ENCODE results near the gene DNASE1L2. TPM values are rescaled to one million over a fixed set of nuclear protein-coding genes. Genes with fewer than 3 reads are reported as not detected.

Gene DNASE1L2
- total and polyA plus RNA-seq, 11 donors = 0.12 to 0.51 (median 0.34) TPM; not detected in 2

DNA sequence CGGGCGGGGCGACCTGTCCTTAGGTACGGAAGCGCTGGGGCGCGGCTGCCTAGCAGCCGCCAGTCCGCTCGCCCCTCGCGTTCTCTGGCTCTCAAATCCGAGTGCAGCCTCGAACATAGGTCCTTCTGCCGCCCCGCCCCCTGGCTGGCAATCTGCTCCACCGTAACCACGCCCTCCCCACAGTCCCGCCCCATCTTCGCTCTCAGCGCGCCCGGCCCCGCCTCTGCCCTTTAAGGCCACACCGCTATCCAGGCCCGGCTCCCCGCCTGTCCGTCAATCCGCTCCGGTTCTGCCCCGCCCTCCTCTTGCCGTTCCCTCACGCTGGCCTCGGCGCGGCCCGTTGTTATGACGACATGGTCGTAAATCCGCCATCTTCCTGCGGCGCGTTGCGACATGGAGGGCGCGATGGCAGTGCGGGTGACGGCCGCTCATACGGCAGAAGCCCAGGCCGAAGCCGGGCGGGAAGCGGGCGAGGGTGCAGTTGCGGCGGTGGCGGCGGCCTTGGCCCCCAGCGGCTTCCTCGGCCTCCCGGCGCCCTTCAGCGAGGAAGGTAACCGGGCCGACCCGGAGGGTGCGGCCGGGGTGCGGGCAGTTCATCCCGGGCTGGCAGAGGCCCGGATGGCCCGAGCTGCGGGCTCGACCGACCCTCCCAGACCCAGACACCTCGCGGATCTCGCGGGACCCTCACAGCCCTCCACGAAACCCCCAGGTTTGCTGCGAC, 12.9 kb upstream of the DNASE1L2 start, which contains the start of gene E4F1:
Gene E4F1 (plus strand): TSS at position 371 of the 721 bp plus-strand sequence. CDS start 23 bp downstream, at position 394.
- Histone ChIP-seq H3K27ac (peak within 1 kb of the TSS in 11 of 12 donors; percentile 72 to 94 (median 86)), H3K36me3 (peaks cover 0 to 19% (median 2%) of the 10 kb centered on the region in 9 donors), H3K27me3 (no peaks in the 10 kb centered on the region), H3K4me1 (peaks cover 0 to 31% (median 17%) of the 10 kb centered on the region in 12 donors), H3K9me3 (no peaks in the 10 kb centered on the region), H3K4me3 (peak within 1 kb of the TSS; percentile 66 to 100 (median 90))
- 0 to 1% (median 1%) methylated on average over 29 to 82 of the region's 82 CpGs for WGBS, 4 donors
- ATAC-seq (peak; percentile 99 to 100 (median 99)), DNase-seq (peak; percentile 99 to 100 (median 100))
- intact Hi-C loops (cut with DNase I) = no loop called here
- TF ChIP-seq POLR2A (IDR thresholded peaks at IDR 0.05) = peak; percentile 39 to 96
- TF ChIP-seq, protein P1, sequence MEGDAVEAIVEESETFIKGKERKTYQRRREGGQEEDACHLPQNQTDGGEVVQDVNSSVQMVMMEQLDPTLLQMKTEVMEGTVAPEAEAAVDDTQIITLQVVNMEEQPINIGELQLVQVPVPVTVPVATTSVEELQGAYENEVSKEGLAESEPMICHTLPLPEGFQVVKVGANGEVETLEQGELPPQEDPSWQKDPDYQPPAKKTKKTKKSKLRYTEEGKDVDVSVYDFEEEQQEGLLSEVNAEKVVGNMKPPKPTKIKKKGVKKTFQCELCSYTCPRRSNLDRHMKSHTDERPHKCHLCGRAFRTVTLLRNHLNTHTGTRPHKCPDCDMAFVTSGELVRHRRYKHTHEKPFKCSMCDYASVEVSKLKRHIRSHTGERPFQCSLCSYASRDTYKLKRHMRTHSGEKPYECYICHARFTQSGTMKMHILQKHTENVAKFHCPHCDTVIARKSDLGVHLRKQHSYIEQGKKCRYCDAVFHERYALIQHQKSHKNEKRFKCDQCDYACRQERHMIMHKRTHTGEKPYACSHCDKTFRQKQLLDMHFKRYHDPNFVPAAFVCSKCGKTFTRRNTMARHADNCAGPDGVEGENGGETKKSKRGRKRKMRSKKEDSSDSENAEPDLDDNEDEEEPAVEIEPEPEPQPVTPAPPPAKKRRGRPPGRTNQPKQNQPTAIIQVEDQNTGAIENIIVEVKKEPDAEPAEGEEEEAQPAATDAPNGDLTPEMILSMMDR (IDR thresholded peaks at IDR 0.05) = peak in 5 of 12 donors; percentile 7 to 39 (median 16)

DNA sequence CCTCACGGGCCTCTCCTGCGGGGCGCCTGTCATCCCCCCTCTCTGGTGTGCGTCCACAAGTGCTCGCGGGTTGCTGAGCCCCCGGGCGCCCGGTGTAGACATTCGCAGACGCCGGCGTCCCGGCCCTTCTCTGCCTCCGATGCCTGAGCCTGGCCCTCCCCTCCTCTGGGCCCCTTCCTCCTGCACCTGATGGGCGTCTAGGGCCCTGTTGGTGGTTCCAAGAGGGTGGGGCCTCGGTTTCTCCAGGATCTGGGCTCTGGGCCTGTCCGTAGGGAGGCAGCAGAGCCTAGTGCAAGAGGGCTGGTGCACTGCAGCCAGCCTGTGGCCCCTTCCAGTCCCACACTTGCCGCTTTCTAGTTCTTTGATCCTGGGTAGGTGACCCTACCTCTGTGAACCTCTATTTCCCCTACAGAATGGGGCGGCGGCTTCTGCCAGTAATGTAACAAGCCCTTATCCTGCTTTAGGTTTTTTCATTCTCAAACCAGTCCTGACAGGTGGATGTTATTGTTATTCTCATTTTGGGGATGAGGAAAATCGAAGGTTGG, 12.2 kb upstream of the DNASE1L2 start:
- H3K4me3 ChIP-seq = peak overlapping the region; percentile 66 to 100 (median 90)

DNA sequence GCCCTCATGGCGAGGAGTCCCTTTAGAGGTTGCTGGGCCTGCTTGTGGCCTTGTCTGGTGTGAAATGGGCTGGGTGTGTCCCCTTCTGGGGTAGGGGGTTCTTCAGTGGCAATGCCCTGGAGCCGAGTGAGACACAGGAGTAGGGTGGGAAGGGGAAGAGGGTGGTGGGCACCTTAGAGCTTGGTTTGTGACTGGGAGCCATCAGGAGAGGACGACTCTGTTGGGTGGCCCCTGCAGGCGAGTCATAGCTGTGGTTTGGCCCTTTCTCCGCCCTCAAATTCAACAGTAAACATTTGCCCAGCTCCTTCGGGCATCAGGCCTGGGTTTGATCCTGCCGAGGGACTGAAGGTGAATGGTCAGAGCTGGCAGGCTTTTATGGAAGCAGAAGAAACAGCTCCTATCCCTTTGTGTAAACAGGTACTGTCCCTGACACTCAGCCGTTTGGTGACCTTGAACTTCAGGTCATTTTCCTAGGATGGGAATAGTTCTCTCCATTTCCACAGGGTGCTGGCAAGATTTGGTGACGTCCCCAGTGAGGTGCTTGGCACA, 9.9 kb upstream of the DNASE1L2 start:
- no peak overlapping the region for H3K4me3 ChIP-seq
- WGBS, 4 donors = 61 to 71% (median 67%) methylated on average over 9 of the region's 9 CpGs
- DNase-seq = no peak
- H3K27ac ChIP-seq = peak overlapping the region in 1 of 12 donors; percentile 22
- H3K9me3 ChIP-seq = no peaks in the 10 kb centered on the region
- intact Hi-C loops (cut with DNase I) = loop anchor here in 1 of 10 donors (2.0 kb wide), 1 partner anchor 22 kb away; no protein-coding TSS in a partner anchor
- H3K4me1 ChIP-seq = peaks cover 0 to 31% (median 17%) of the 10 kb centered on the region in 12 donors
- H3K27me3 ChIP-seq = no peaks in the 10 kb centered on the region
- H3K36me3 ChIP-seq = peaks cover 4 to 46% (median 31%) of the 10 kb centered on the region in 9 donors
- no peak for ATAC-seq
- TF ChIP-seq, protein P1 (IDR thresholded peaks at IDR 0.05) = no peak
- no peak for TF ChIP-seq POLR2A (IDR thresholded peaks at IDR 0.05)

More for the DNA sequence above, 12.2 kb upstream of the DNASE1L2 start:
- TF ChIP-seq, protein P1 (IDR thresholded peaks at IDR 0.05) = peak in 3 of 12 donors; percentile 13 to 30 (median 20)
- no peak for TF ChIP-seq POLR2A (IDR thresholded peaks at IDR 0.05)
- peak in 3 of 4 donors; percentile 37 to 61 (median 54) for ATAC-seq
- Histone ChIP-seq H3K4me1 (peaks cover 0 to 31% (median 17%) of the 10 kb centered on the region in 12 donors), H3K36me3 (peaks cover 0 to 26% (median 8%) of the 10 kb centered on the region in 9 donors), H3K27me3 (no peaks in the 10 kb centered on the region), H3K9me3 (no peaks in the 10 kb centered on the region), H3K27ac (peak overlapping the region in 11 of 12 donors; percentile 72 to 94 (median 86))
- WGBS, 4 donors = 6 to 14% (median 10%) methylated on average over 10 to 22 of the region's 22 CpGs
- peak in 2 of 5 donors; percentile 60 to 79 for DNase-seq
- intact Hi-C loops (cut with DNase I) = no loop called here
